GM21576 (cell line): ENCODE results near the gene WDFY4.

ENCODE experiments used
- ATAC-seq: cut with Tn5 transposase; IDR thresholded peaks from one replicate; pipeline ENCODE4 v1.9.1; 2021; ENCODE audit warnings: mild to moderate bottlenecking, moderate library complexity; ENCODE audit not compliant: unreplicated experiment

Gene WDFY4

GRCh38 chr10:48957361-48958151 lies 272.9 kb downstream of the WDFY4 start:
- ATAC-seq: no peak

- no peak for ATAC-seq
Measured at GRCh38 chr10:48958598-48959190, 274.0 kb downstream of the WDFY4 start.

- no peak for ATAC-seq
Measured at GRCh38 chr10:48964038-48964437, 279.4 kb downstream of the WDFY4 start.

GRCh38 chr10:48965460-48965859 lies 280.8 kb downstream of the WDFY4 start:
- ATAC-seq: no peak

GRCh38 chr10:48968036-48968435 lies 283.4 kb downstream of the WDFY4 start:
- ATAC-seq: no peak

- ATAC-seq: no peak
Measured at GRCh38 chr10:48970046-48970445, 285.4 kb downstream of the WDFY4 start.

- no peak for ATAC-seq
Measured at GRCh38 chr10:48970654-48971053, 286.0 kb downstream of the WDFY4 start.

- no peak for ATAC-seq
Measured at GRCh38 chr10:48973065-48973464, 288.4 kb downstream of the WDFY4 start.

- no peak for ATAC-seq
Measured at GRCh38 chr10:48974510-48975156, 290.0 kb downstream of the WDFY4 start.

GRCh38 chr10:48976196-48976595 lies 291.5 kb downstream of the WDFY4 start:
- ATAC-seq: no peak

- no peak for ATAC-seq
Measured at GRCh38 chr10:48978318-48978717, 293.6 kb downstream of the WDFY4 start.

GRCh38 chr10:48981310-48981907 lies 296.7 kb downstream of the WDFY4 start:
- ATAC-seq: no peak

- no peak for ATAC-seq
Measured at GRCh38 chr10:48982584-48982983, 297.9 kb downstream of the WDFY4 start.

- ATAC-seq: no peak
Measured at GRCh38 chr10:48983648-48984351, 299.1 kb downstream of the WDFY4 start.

GRCh38 chr10:48985621-48986158 lies 301.0 kb downstream of the WDFY4 start:
- no peak for ATAC-seq

- no peak for ATAC-seq
Measured at GRCh38 chr10:48990226-48990625, 305.6 kb downstream of the WDFY4 start.

GRCh38 chr10:48993627-48994026 lies 309.0 kb downstream of the WDFY4 start:
- no peak for ATAC-seq

GRCh38 chr10:48996329-48996728 lies 311.7 kb downstream of the WDFY4 start:
- ATAC-seq: no peak

- no peak for ATAC-seq
Measured at GRCh38 chr10:48999346-48999745, 314.7 kb downstream of the WDFY4 start.

- ATAC-seq: no peak
Measured at GRCh38 chr10:49000437-49001398, 316.0 kb downstream of the WDFY4 start.
